ENCODE results near the gene PRDM4. TPM values are rescaled to one million over a fixed set of nuclear protein-coding genes. Genes with fewer than 3 reads are reported as not detected.

Gene PRDM4
- polyA plus RNA-seq, 1 of the 3 experiments (the other 2 are of a cell fraction), result 22.1 TPM

- TF ChIP-seq REST (IDR thresholded peaks at IDR 0.05; ENCODE audit: low read depth, low read length) (no peak), GATA2 (CRISPR knock-in tag; IDR thresholded peaks at IDR 0.05) (no peak), ZBTB33 (IDR thresholded peaks at IDR 0.05; ENCODE audit: borderline replicate concordance, low read depth) (no peak), TCF12 (IDR thresholded peaks at IDR 0.05) (no peak), YY1 (IDR thresholded peaks at IDR 0.05; ENCODE audit: low read depth) (no peak), EZH2phosphoT487 (IDR thresholded peaks at IDR 0.05; ENCODE audit: borderline replicate concordance, low read depth) (no peak), MXI1 (IDR thresholded peaks at IDR 0.05; ENCODE audit: low read depth, low read length) (no peak), NRF1 (IDR thresholded peaks at IDR 0.05; ENCODE audit: low read depth, low read length) (no peak)
These were observed 19.4 kb upstream of the PRDM4 start (continued) for GRCh38 chr12:107780298-107780697.

GRCh38 chr12:107779077-107779831 is 18.3 kb upstream of the PRDM4 start:
- Histone ChIP-seq H3K27me3 (ENCODE audit: insufficient read depth) (peaks cover 19% of the 10 kb centered on the region), H3K9me2 (no peaks in the 10 kb centered on the region), H2AFZ (ENCODE audit: low read depth) (no peak overlapping the region), H4K20me1 (ENCODE audit: insufficient read depth) (no peaks in the 10 kb centered on the region), H3K9ac (no peak overlapping the region), H3F3A (replicated peaks; ENCODE audit: insufficient read depth) (no peaks in the 10 kb centered on the region), H3K36me3 (replicated peaks in 1 of 2; ENCODE audit: control insufficient read depth in 1 of 2, insufficient read depth in 2 of 2, low read length in 1 of 2) (no peaks in the 10 kb centered on the region), H3K4me2 (no peak overlapping the region), H3K4me3 (ENCODE audit: low read depth in 2 of 2, low read length in 1 of 2) (no peak overlapping the region), H3K79me2 (ENCODE audit: insufficient read depth) (no peaks in the 10 kb centered on the region), H3K9me3 (no peaks in the 10 kb centered on the region), H3K4me1 (ENCODE audit: control insufficient read depth in 1 of 2, insufficient read depth in 2 of 2, low read depth in 1 of 2, low read length in 1 of 2) (no peaks in the 10 kb centered on the region; a peak in 1 of 4 replicates), H3K27ac (ENCODE audit: low read depth in 2 of 2, low read length in 1 of 2) (no peak overlapping the region)
- ChIA-PET CTCF (interaction anchor here (1.1 kb wide), 1 partner anchor 25 kb away, joined by 3 read pairs; no protein-coding TSS in a partner anchor), POLR2A (no interaction called here)
- no peak for TF ChIP-seq RCOR1 (IDR thresholded peaks at IDR 0.05; ENCODE audit: low read length)
- TF ChIP-seq TCF12 (IDR thresholded peaks at IDR 0.05), result no peak
- DNase-seq, result no peak
- WGBS (ENCODE audit: low lambda C conversion rate), result 60% methylated on average over 7 of the region's 7 CpGs
